GM12878 (cell line): ENCODE measurements around the gene RTL9. TPM values are rescaled to one million over a fixed set of nuclear protein-coding genes. Genes with fewer than 3 reads are reported as not detected.

ENCODE experiments used
- ATAC-seq: fragments of 200-7000 bp; cut with Tn5 transposase; 3 replicates; pipeline ENCODE4 v1.9.1; 2020; ENCODE audit warnings: mild to moderate bottlenecking, moderate library complexity
- BruUV-seq: library from RNA; stranded (reverse); fragments of 400-500 nt; replicated peaks from 2 replicates; lab custom pipeline; 2021; lab: Mats Ljungman, UMichigan
- CTCF ChIA-PET: fragments of 300-600 bp; sonication (Branson Sonifier 250); formaldehyde crosslinking; extraction: SDS; loops from one replicate; lab custom pipeline; 2021; ENCODE audit warnings: inconsistent platforms; lab: Yijun Ruan, JAX
- POLR2A ChIA-PET: fragments of 350-600 bp; formaldehyde crosslinking; extraction: SDS; loops from one replicate; lab custom pipeline; 2021; ENCODE audit warnings: inconsistent platforms; lab: Charles Lee
- RAD21 ChIA-PET: fragments of 300-600 bp; sonication (Branson Sonifier 250); formaldehyde crosslinking; loops from one replicate; lab custom pipeline; 2023; ENCODE audit warnings: antibody characterized with exemption; ENCODE audit not compliant: unreplicated experiment; lab: Charles Lee
- SMC1A ChIA-PET: fragments of 300-600 bp; sonication (Branson Sonifier 250); formaldehyde crosslinking; loops from one replicate; lab custom pipeline; 2023; ENCODE audit not compliant: unreplicated experiment, uncharacterized antibody; lab: Charles Lee
- DNase-seq: peaks from one replicate; pipeline ENCODE4 v3.0.0-alpha.2; 2011; ENCODE audit warnings: low read depth, low spot score
- FAIRE-seq: peaks from 3 replicates; lab custom pipeline; 2011; peaks lifted over from hg19 to GRCh38; lab: Jason Lieb, UNC
- H2AFZ ChIP-seq: 2 replicates; pipeline ENCODE4 v1.6.0; 2011; ENCODE audit warnings: low read depth, low read length, control low read depth; ENCODE audit not compliant: control insufficient read depth
- H3K27ac ChIP-seq: 2 replicates; pipeline ENCODE4 v1.5.1; 2011; ENCODE audit warnings: control low read depth; ENCODE audit not compliant: control insufficient read depth, insufficient read depth
- H3K27me3 ChIP-seq, 2 experiments: replicated peaks in 1 of 2; 2 replicates each; pipeline versions ENCODE4 v1.6.0 to v1.6.1; 2011; ENCODE audit warnings: low read length in 1 of 2; ENCODE audit not compliant: control insufficient read depth in 2 of 2, insufficient read depth in 2 of 2
- H3K36me3 ChIP-seq, 2 experiments: 2 replicates each; pipeline ENCODE4 v1.5.1; 2011; ENCODE audit warnings: low read length in 1 of 2; ENCODE audit not compliant: control insufficient read depth in 2 of 2, insufficient read depth in 2 of 2
- H3K4me1 ChIP-seq: 2 replicates; pipeline ENCODE4 v1.6.1; 2011; ENCODE audit warnings: mild to moderate bottlenecking, low read length, moderate library complexity, mixed read lengths; ENCODE audit not compliant: control insufficient read depth, insufficient read depth
- H3K4me2 ChIP-seq: 2 replicates; pipeline ENCODE4 v1.6.0; 2011; ENCODE audit warnings: control low read depth; ENCODE audit not compliant: control insufficient read depth, insufficient read depth
- H3K4me3 ChIP-seq: fragments of 200-600 bp; sonication (generic); 2 replicates; pipeline ENCODE4 v1.5.1; 2016
- H3K79me2 ChIP-seq: 2 replicates; pipeline ENCODE4 v1.6.0; 2011; ENCODE audit warnings: low read length; ENCODE audit not compliant: control insufficient read depth, insufficient read depth
- H3K9ac ChIP-seq: 2 replicates; pipeline ENCODE4 v1.8.0; 2011; ENCODE audit warnings: low read length, control low read depth, mixed read lengths; ENCODE audit not compliant: control insufficient read depth, insufficient read depth
- H3K9me3 ChIP-seq: replicated peaks from 3 replicates; pipeline ENCODE4 v1.5.1; 2011; ENCODE audit warnings: mild to moderate bottlenecking, low read length; ENCODE audit not compliant: control insufficient read depth, insufficient read depth
- H4K20me1 ChIP-seq: 2 replicates; pipeline ENCODE4 v1.6.0; 2011; ENCODE audit not compliant: control insufficient read depth, insufficient read depth
- SMARCA5 ChIP-seq: fragments of 450-650 bp; IDR thresholded peaks from 2 replicates; pipeline ENCODE4 v1.6.1; 2017; ENCODE audit warnings: mild to moderate bottlenecking
- SREBF1 ChIP-seq: IDR thresholded peaks from 2 replicates; pipeline ENCODE4 v1.6.1; 2012; ENCODE audit warnings: mild to moderate bottlenecking, low read length
- STAT1 ChIP-seq: fragments of 450-650 bp; conservative IDR thresholded peaks from 2 replicates; pipeline ENCODE4 v1.6.1; 2014; ENCODE audit warnings: antibody characterized with exemption, mild to moderate bottlenecking
- YBX1 ChIP-seq: fragments of 450-650 bp; IDR thresholded peaks from 2 replicates; pipeline ENCODE4 v1.6.1; 2016; ENCODE audit warnings: antibody characterized with exemption
- ZNF24 ChIP-seq: fragments of 450-650 bp; IDR thresholded peaks from 2 replicates; pipeline ENCODE4 v1.6.1; 2017; ENCODE audit warnings: antibody characterized with exemption, mild to moderate bottlenecking
- WGBS: methylation state at CpG from one replicate; pipeline ENCODE4 v1.1.6; 2016; ENCODE audit warnings: low lambda C conversion rate; ENCODE audit not compliant: insufficient replicate concordance, insufficient coverage; ENCODE audit errors: missing lambda C conversion rate; 5-methylcytosine and 5-hydroxymethylcytosine counted together
- in situ Hi-C: fragments of 300-500 bp; cut with MboI; formaldehyde crosslinking; loops from 9 replicates; pipeline ENCODE4 v1.14.3; 2018; ENCODE audit warnings: mixed read lengths
- intact Hi-C: fragments of 100-400 bp; cut with micrococcal nuclease; formaldehyde crosslinking; loops from one replicate; pipeline ENCODE4 v1.14.2; 2022; ENCODE audit not compliant: unreplicated experiment
- polyA plus RNA-seq, 11 experiments: library from polyadenylated mRNA; depleted of rRNA in 4 of 11; unstranded in 6 of 11; stranded (reverse) in 5 of 11; fragments of >200 nt; fragmentation: Nextera tagmentation in 4 of 11; fragmentation: Illumina TruSeq in 1 of 11; extraction: Ambion mirVana in 4 of 11; extraction: Trizol in 1 of 11; gene quantifications; 1 replicate in 1 of 11; 2 replicates in 10 of 11; pipeline versions ENCODE4 v1.2.1 to v1.2.3, GENCODE V29; 2011 to 2016; ENCODE audit warnings: inconsistent platforms in 2 of 11, missing spikeins in 2 of 11, low read depth in 1 of 11
- total RNA-seq, 4 experiments: library from RNA; depleted of rRNA in 3 of 4; stranded (reverse); fragments of >200 nt in 3 of 4; fragmentation: Illumina TruSeq in 1 of 4; extraction: Trizol in 1 of 4; gene quantifications; 2 replicates each; pipeline versions ENCODE4 v1.2.1 to v1.2.3, GENCODE V29; 2013 to 2021
- TF ChIP-seq, protein P1 (sequence below): fragments of 450-650 bp; IDR thresholded peaks from 2 replicates; pipeline ENCODE4 v1.6.1; 2018; ENCODE audit warnings: mild to moderate bottlenecking, low read depth, moderate library complexity; ENCODE audit not compliant: partially characterized antibody
- TF ChIP-seq, protein P2 (sequence below): IDR thresholded peaks from 2 replicates; pipeline ENCODE4 v1.6.1; 2012; ENCODE audit warnings: low read length, inconsistent platforms
- TF ChIP-seq, protein P3 (sequence below): IDR thresholded peaks from 2 replicates; pipeline ENCODE4 v1.6.1; 2012; ENCODE audit warnings: low read depth, low read length, improper control_type of control experiment
- TF ChIP-seq, protein P4 (sequence below): fragments of 450-650 bp; IDR thresholded peaks from 2 replicates; pipeline ENCODE4 v1.6.1; 2017; ENCODE audit warnings: mild to moderate bottlenecking, moderate library complexity
- TF ChIP-seq, protein P5 (sequence below): IDR thresholded peaks from 2 replicates; pipeline ENCODE4 v1.6.1; 2011; ENCODE audit warnings: borderline replicate concordance, low read depth, mild to moderate bottlenecking, moderate library complexity, mixed read lengths, low read length; ENCODE audit not compliant: insufficient read depth; ENCODE audit errors: extremely low read length

The RTL9 gene
- total and polyA plus RNA-seq, 10 of the 15 experiments (the other 5 are each of a cell fraction or from before 2014, with no cell fraction given): 0.05 to 1.2 (median 0.17) TPM

DNA sequence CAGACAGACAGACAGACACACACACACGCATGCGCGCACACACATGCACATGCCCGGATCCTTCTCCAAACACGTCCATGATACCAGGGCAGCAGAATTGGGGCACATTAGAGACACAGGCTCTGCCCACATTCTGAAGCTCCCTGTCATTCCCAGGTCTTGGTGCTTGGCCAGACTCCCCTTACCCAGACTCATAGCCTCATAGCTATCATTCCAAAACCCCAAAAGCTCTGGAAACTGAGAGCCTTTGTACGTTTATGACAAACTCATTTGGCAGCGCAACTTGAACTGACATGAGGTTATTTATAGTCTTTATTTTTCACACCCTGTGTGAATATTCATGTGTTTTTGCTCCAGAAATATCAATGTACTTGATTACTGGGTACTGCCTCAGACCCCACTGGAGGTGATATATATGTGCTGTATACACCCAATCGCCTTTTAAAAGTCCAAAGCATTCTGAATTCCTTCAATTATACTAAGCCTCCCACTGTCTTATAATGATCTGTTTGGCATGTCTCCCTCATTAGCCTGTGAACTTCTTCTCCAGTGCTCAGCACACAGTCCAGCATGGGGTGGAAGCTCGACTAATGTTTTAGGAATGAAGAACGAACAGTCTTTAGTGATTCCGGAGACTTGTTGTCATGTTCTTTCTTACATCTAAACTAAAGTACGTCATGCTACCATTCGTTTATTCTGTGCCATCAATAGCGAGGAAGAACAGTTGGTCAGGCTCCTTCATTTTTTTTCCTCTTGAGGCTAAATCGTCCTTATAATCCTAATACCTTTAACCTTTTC lies 45.0 kb downstream of the RTL9 start (continued):
- TF ChIP-seq, protein P1, sequence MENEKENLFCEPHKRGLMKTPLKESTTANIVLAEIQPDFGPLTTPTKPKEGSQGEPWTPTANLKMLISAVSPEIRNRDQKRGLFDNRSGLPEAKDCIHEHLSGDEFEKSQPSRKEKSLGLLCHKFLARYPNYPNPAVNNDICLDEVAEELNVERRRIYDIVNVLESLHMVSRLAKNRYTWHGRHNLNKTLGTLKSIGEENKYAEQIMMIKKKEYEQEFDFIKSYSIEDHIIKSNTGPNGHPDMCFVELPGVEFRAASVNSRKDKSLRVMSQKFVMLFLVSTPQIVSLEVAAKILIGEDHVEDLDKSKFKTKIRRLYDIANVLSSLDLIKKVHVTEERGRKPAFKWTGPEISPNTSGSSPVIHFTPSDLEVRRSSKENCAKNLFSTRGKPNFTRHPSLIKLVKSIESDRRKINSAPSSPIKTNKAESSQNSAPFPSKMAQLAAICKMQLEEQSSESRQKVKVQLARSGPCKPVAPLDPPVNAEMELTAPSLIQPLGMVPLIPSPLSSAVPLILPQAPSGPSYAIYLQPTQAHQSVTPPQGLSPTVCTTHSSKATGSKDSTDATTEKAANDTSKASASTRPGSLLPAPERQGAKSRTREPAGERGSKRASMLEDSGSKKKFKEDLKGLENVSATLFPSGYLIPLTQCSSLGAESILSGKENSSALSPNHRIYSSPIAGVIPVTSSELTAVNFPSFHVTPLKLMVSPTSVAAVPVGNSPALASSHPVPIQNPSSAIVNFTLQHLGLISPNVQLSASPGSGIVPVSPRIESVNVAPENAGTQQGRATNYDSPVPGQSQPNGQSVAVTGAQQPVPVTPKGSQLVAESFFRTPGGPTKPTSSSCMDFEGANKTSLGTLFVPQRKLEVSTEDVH: no peak
- TF ChIP-seq, protein P2, sequence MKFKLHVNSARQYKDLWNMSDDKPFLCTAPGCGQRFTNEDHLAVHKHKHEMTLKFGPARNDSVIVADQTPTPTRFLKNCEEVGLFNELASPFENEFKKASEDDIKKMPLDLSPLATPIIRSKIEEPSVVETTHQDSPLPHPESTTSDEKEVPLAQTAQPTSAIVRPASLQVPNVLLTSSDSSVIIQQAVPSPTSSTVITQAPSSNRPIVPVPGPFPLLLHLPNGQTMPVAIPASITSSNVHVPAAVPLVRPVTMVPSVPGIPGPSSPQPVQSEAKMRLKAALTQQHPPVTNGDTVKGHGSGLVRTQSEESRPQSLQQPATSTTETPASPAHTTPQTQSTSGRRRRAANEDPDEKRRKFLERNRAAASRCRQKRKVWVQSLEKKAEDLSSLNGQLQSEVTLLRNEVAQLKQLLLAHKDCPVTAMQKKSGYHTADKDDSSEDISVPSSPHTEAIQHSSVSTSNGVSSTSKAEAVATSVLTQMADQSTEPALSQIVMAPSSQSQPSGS: no peak
- no peak for TF ChIP-seq SREBF1
- TF ChIP-seq, protein P3, sequence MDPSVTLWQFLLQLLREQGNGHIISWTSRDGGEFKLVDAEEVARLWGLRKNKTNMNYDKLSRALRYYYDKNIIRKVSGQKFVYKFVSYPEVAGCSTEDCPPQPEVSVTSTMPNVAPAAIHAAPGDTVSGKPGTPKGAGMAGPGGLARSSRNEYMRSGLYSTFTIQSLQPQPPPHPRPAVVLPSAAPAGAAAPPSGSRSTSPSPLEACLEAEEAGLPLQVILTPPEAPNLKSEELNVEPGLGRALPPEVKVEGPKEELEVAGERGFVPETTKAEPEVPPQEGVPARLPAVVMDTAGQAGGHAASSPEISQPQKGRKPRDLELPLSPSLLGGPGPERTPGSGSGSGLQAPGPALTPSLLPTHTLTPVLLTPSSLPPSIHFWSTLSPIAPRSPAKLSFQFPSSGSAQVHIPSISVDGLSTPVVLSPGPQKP: no peak

DNA sequence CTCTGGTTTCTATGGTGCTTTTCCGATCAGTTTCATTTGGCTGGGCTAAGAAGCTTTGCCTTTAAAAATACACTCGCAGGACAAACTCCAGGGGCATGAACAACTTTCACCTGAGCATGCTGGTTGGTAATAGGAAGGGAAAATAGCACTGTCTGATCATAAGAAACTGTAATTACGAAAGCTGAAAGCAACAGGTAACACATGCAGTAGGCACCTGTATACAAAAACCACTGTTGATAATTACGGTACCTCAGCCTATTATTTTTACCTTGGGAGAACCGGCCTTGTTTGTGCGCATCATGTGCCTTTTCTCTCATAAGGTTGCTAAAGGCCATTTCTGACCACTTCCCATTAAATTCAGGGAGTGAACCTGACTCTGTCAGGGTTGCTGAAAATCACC lies 45.7 kb downstream of the RTL9 start:
- no TSS peak for BruUV-seq
- intact Hi-C loops: no loop called here
- H3K4me1 ChIP-seq: no peaks in the 10 kb centered on the region
- TF ChIP-seq SMARCA5 (no peak), STAT1 (no peak), YBX1 (no peak), ZNF24 (no peak)
- TF ChIP-seq, protein P4, sequence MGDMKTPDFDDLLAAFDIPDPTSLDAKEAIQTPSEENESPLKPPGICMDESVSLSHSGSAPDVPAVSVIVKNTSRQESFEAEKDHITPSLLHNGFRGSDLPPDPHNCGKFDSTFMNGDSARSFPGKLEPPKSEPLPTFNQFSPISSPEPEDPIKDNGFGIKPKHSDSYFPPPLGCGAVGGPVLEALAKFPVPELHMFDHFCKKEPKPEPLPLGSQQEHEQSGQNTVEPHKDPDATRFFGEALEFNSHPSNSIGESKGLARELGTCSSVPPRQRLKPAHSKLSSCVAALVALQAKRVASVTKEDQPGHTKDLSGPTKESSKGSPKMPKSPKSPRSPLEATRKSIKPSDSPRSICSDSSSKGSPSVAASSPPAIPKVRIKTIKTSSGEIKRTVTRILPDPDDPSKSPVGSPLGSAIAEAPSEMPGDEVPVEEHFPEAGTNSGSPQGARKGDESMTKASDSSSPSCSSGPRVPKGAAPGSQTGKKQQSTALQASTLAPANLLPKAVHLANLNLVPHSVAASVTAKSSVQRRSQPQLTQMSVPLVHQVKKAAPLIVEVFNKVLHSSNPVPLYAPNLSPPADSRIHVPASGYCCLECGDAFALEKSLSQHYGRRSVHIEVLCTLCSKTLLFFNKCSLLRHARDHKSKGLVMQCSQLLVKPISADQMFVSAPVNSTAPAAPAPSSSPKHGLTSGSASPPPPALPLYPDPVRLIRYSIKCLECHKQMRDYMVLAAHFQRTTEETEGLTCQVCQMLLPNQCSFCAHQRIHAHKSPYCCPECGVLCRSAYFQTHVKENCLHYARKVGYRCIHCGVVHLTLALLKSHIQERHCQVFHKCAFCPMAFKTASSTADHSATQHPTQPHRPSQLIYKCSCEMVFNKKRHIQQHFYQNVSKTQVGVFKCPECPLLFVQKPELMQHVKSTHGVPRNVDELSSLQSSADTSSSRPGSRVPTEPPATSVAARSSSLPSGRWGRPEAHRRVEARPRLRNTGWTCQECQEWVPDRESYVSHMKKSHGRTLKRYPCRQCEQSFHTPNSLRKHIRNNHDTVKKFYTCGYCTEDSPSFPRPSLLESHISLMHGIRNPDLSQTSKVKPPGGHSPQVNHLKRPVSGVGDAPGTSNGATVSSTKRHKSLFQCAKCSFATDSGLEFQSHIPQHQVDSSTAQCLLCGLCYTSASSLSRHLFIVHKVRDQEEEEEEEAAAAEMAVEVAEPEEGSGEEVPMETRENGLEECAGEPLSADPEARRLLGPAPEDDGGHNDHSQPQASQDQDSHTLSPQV: no peak
- TF ChIP-seq, protein P5, sequence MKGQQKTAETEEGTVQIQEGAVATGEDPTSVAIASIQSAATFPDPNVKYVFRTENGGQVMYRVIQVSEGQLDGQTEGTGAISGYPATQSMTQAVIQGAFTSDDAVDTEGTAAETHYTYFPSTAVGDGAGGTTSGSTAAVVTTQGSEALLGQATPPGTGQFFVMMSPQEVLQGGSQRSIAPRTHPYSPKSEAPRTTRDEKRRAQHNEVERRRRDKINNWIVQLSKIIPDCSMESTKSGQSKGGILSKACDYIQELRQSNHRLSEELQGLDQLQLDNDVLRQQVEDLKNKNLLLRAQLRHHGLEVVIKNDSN: no peak

More for the DNA sequence above, 45.7 kb downstream of the RTL9 start:
- Histone ChIP-seq H3K9ac (no peak overlapping the region), H3K27ac (no peak overlapping the region), H3K4me3 (no peak overlapping the region), H2AFZ (no peak overlapping the region), H3K4me2 (no peak overlapping the region), H3K79me2 (no peaks in the 10 kb centered on the region), H3K9me3 (no peaks in the 10 kb centered on the region), H4K20me1 (no peaks in the 10 kb centered on the region), H3K36me3 (no peaks in the 10 kb centered on the region), H3K27me3 (no peaks in the 10 kb centered on the region)
- DNase-seq (no peak), ATAC-seq (no peak), FAIRE-seq (no peak)
- ChIA-PET RAD21 (interaction anchor here (0.7 kb wide), 1 partner anchor 258 kb away, joined by 3 read pairs; no protein-coding TSS in a partner anchor), POLR2A (no interaction called here), SMC1A (interaction anchor here (1.7 to 18.9 kb wide), 3 partner anchors 238 to 247 kb away, joined by 5 to 289 read pairs (median 5); no protein-coding TSS in a partner anchor), CTCF (interaction anchor here (12.8 to 23.1 kb wide), 2 partner anchors 241 to 257 kb away, joined by 121 to 792 read pairs; no protein-coding TSS in a partner anchor)
- 69% methylated on average over 6 of the region's 6 CpGs for WGBS
- in situ Hi-C loops: no loop called here
